MG63 (cell line): ENCODE results near the gene PC. TPM values are rescaled to one million over a fixed set of nuclear protein-coding genes. Genes with fewer than 3 reads are reported as not detected.
A peak's percentile ranks its signal among the peaks of the same experiment; 100 is the strongest.

ENCODE experiments used
- DNase-seq: peaks from one replicate; pipeline ENCODE4 v3.0.0-alpha.2; 2020
- H3K27me3 ChIP-seq: fragments of 250-450 bp; sonication (Bioruptor Pico); 2 replicates; pipeline ENCODE4 v1.5.1; 2020; ENCODE audit warnings: mild to moderate bottlenecking, moderate library complexity
- H3K36me3 ChIP-seq: fragments of 250-450 bp; sonication (Bioruptor Pico); 2 replicates; pipeline ENCODE4 v1.5.1; 2020; ENCODE audit warnings: mild to moderate bottlenecking, moderate library complexity
- H3K4me3 ChIP-seq: fragments of 250-450 bp; sonication (Bioruptor Pico); 2 replicates; pipeline ENCODE4 v1.5.1; 2020; ENCODE audit warnings: mild to moderate bottlenecking, moderate library complexity
- H3K9me3 ChIP-seq: fragments of 250-450 bp; sonication (Bioruptor Pico); 2 replicates; pipeline ENCODE4 v1.5.1; 2020; ENCODE audit warnings: mild to moderate bottlenecking, moderate library complexity
- total RNA-seq: library from RNA; depleted of rRNA; stranded (reverse); fragments of >200 nt; shearing (Covaris generic); gene quantifications from 2 replicates; pipeline ENCODE4 v1.2.3, GENCODE V29; 2014; ENCODE audit warnings: low replicate concordance

The PC gene
- total RNA-seq, 1 experiment from 2014 or later = 13.0 TPM

- Histone ChIP-seq H3K9me3 (no peaks in the 10 kb centered on the region), H3K4me3 (no peak overlapping the region), H3K27me3 (no peaks in the 10 kb centered on the region), H3K36me3 (no peaks in the 10 kb centered on the region)
- no peak for DNase-seq
Measured at GRCh38 chr11:66907751-66908630, 50.2 kb downstream of the PC start.

GRCh38 chr11:66906061-66906733, 52.0 kb downstream of the PC start:
- H3K9me3 ChIP-seq = no peaks in the 10 kb centered on the region
- H3K27me3 ChIP-seq = no peaks in the 10 kb centered on the region
- H3K4me3 ChIP-seq = no peak overlapping the region
- no peaks in the 10 kb centered on the region for H3K36me3 ChIP-seq
- DNase-seq = no peak

GRCh38 chr11:66905631-66906030, 52.6 kb downstream of the PC start:
- DNase-seq = no peak
- H3K9me3 ChIP-seq = no peaks in the 10 kb centered on the region
- H3K36me3 ChIP-seq = no peaks in the 10 kb centered on the region
- H3K27me3 ChIP-seq = no peaks in the 10 kb centered on the region
- no peak overlapping the region for H3K4me3 ChIP-seq

- Histone ChIP-seq H3K27me3 (no peaks in the 10 kb centered on the region), H3K4me3 (no peak overlapping the region), H3K9me3 (no peaks in the 10 kb centered on the region), H3K36me3 (no peaks in the 10 kb centered on the region)
- DNase-seq = no peak
Measured at GRCh38 chr11:66904981-66905521, 53.1 kb downstream of the PC start.

GRCh38 chr11:66904561-66904960, 53.6 kb downstream of the PC start:
- no peak for DNase-seq
- Histone ChIP-seq H3K27me3 (no peaks in the 10 kb centered on the region), H3K4me3 (no peak overlapping the region), H3K9me3 (no peaks in the 10 kb centered on the region), H3K36me3 (no peaks in the 10 kb centered on the region)

- H3K9me3 ChIP-seq = no peaks in the 10 kb centered on the region
- no peaks in the 10 kb centered on the region for H3K27me3 ChIP-seq
- no peak overlapping the region for H3K4me3 ChIP-seq
- DNase-seq = peak; percentile 47
- no peaks in the 10 kb centered on the region for H3K36me3 ChIP-seq
Measured at GRCh38 chr11:66904055-66904454, 54.1 kb downstream of the PC start.

- DNase-seq = no peak
- Histone ChIP-seq H3K9me3 (no peaks in the 10 kb centered on the region), H3K27me3 (no peaks in the 10 kb centered on the region), H3K4me3 (no peak overlapping the region), H3K36me3 (no peaks in the 10 kb centered on the region)
Measured at GRCh38 chr11:66902486-66903177, 55.6 kb downstream of the PC start.

- no peak for DNase-seq
- H3K9me3 ChIP-seq = no peaks in the 10 kb centered on the region
- no peaks in the 10 kb centered on the region for H3K27me3 ChIP-seq
- H3K4me3 ChIP-seq = no peak overlapping the region
- H3K36me3 ChIP-seq = no peaks in the 10 kb centered on the region
Measured at GRCh38 chr11:66901964-66902390, 56.2 kb downstream of the PC start.

- Histone ChIP-seq H3K36me3 (no peaks in the 10 kb centered on the region), H3K4me3 (no peak overlapping the region), H3K27me3 (no peaks in the 10 kb centered on the region), H3K9me3 (no peaks in the 10 kb centered on the region)
- DNase-seq = no peak
Measured at GRCh38 chr11:66894141-66894540, 64.0 kb downstream of the PC start.

- peak; percentile 20 for DNase-seq
- Histone ChIP-seq H3K4me3 (no peak overlapping the region), H3K9me3 (no peaks in the 10 kb centered on the region), H3K36me3 (no peaks in the 10 kb centered on the region), H3K27me3 (no peaks in the 10 kb centered on the region)
Measured at GRCh38 chr11:66892911-66893310, 65.3 kb downstream of the PC start.

GRCh38 chr11:66891851-66892660, 66.1 kb downstream of the PC start:
- Histone ChIP-seq H3K4me3 (no peak overlapping the region), H3K27me3 (no peaks in the 10 kb centered on the region), H3K9me3 (no peaks in the 10 kb centered on the region), H3K36me3 (no peaks in the 10 kb centered on the region)
- DNase-seq = peak; percentile 89

- Histone ChIP-seq H3K36me3 (no peaks in the 10 kb centered on the region), H3K4me3 (no peak overlapping the region), H3K27me3 (no peaks in the 10 kb centered on the region), H3K9me3 (no peaks in the 10 kb centered on the region)
- no peak for DNase-seq
Measured at GRCh38 chr11:66889960-66890359, 68.2 kb downstream of the PC start.

GRCh38 chr11:66888282-66888681, 69.9 kb downstream of the PC start:
- no peaks in the 10 kb centered on the region for H3K27me3 ChIP-seq
- no peak for DNase-seq
- H3K4me3 ChIP-seq = no peak overlapping the region
- H3K36me3 ChIP-seq = no peaks in the 10 kb centered on the region
- H3K9me3 ChIP-seq = no peaks in the 10 kb centered on the region

GRCh38 chr11:66887526-66887925, 70.7 kb downstream of the PC start:
- no peak overlapping the region for H3K4me3 ChIP-seq
- no peaks in the 10 kb centered on the region for H3K36me3 ChIP-seq
- H3K9me3 ChIP-seq = no peaks in the 10 kb centered on the region
- H3K27me3 ChIP-seq = no peaks in the 10 kb centered on the region
- DNase-seq = no peak

- H3K27me3 ChIP-seq = no peaks in the 10 kb centered on the region
- H3K36me3 ChIP-seq = no peaks in the 10 kb centered on the region
- H3K9me3 ChIP-seq = no peaks in the 10 kb centered on the region
- peak; percentile 44 for DNase-seq
- H3K4me3 ChIP-seq = no peak overlapping the region
Measured at GRCh38 chr11:66886671-66887221, 71.4 kb downstream of the PC start.

- Histone ChIP-seq H3K27me3 (no peaks in the 10 kb centered on the region), H3K36me3 (no peaks in the 10 kb centered on the region), H3K9me3 (no peaks in the 10 kb centered on the region), H3K4me3 (no peak overlapping the region)
- no peak for DNase-seq
Measured at GRCh38 chr11:66885950-66886440, 72.2 kb downstream of the PC start.
